Panc1 (cell line): Measurements from ENCODE around the gene AUNIP.

Source experiments
- CTCF ChIP-seq: fragments of 450-650 bp; IDR thresholded peaks from 2 replicates; pipeline ENCODE4 v1.5.1; 2017; ENCODE audit warnings: mild to moderate bottlenecking
- POLR2AphosphoS5 ChIP-seq: IDR thresholded peaks from 2 replicates; pipeline ENCODE4 v1.6.1; 2012; ENCODE audit warnings: mild to moderate bottlenecking, low read depth, low read length, moderate library complexity
- REST ChIP-seq, 2 experiments: IDR thresholded peaks; 2 replicates each; pipeline ENCODE4 v1.6.1; 2011 to 2012; ENCODE audit warnings: low read depth in 2 of 2, control low read depth in 1 of 2, low read length in 1 of 2, mild to moderate bottlenecking in 1 of 2, moderate library complexity in 1 of 2; ENCODE audit not compliant: insufficient read depth in 1 of 2
- SIN3A ChIP-seq: IDR thresholded peaks from 2 replicates; pipeline ENCODE4 v1.6.1; 2012; ENCODE audit warnings: low read depth, mild to moderate bottlenecking, low read length, moderate library complexity, borderline replicate concordance; ENCODE audit not compliant: insufficient read depth
- TCF7L2 ChIP-seq: IDR thresholded peaks from 2 replicates; pipeline ENCODE4 v1.6.1; 2011; ENCODE audit warnings: mild to moderate bottlenecking, low read depth, low read length, inconsistent platforms

- TF ChIP-seq POLR2AphosphoS5 (no peak), TCF7L2 (no peak), REST (IDR thresholded peaks at IDR 0.05; ENCODE audit: insufficient read depth in 1 of 2, low read depth in 2 of 2, low read length in 1 of 2) (no peak), CTCF (no peak), SIN3A (no peak)
Observed at GRCh38 chr1:25829046-25829445, 30.2 kb downstream of the AUNIP start.
